Bronchial epithelial cell (primary cell): ENCODE data around the gene AMMECR1. TPM values are rescaled to one million over a fixed set of nuclear protein-coding genes. Genes with fewer than 3 reads are reported as not detected.
A peak's percentile ranks its signal among the peaks of the same experiment; 100 is the strongest.

Source experiments
- DNase-seq: peaks from one replicate; pipeline ENCODE4 v3.0.0-alpha.2; 2010; ENCODE audit warnings: low read depth
- FAIRE-seq: peaks from 2 replicates; lab custom pipeline; 2011; peaks lifted over from hg19 to GRCh38; lab: Jason Lieb, UNC
- H3K27me3 ChIP-seq: 2 replicates; pipeline ENCODE4 v1.5.1; 2011; ENCODE audit warnings: low read length; ENCODE audit not compliant: control insufficient read depth, insufficient read depth
- H3K36me3 ChIP-seq: 2 replicates; pipeline ENCODE4 v1.5.1; 2011; ENCODE audit warnings: low read length; ENCODE audit not compliant: control insufficient read depth, insufficient read depth
- H3K4me3 ChIP-seq: 2 replicates; pipeline ENCODE4 v1.5.1; 2011; ENCODE audit warnings: mild to moderate bottlenecking, low read depth, low read length, control low read depth
- total RNA-seq: library from RNA; depleted of rRNA; stranded (reverse); fragments of >200 nt; gene quantifications from 2 replicates; pipeline ENCODE4 v1.2.1, GENCODE V29; 2014
- TF ChIP-seq, protein P1 (sequence below): IDR thresholded peaks from 2 replicates; pipeline ENCODE4 v1.5.1; 2011; ENCODE audit warnings: mild to moderate bottlenecking, moderate library complexity, low read length, control low read depth, inconsistent platforms; ENCODE audit not compliant: insufficient read depth, severe bottlenecking

The AMMECR1 gene
- total RNA-seq, 1 donor from 2014 or later = 19.0 TPM

- DNase-seq (no peak), FAIRE-seq (peak; percentile 93)
- Histone ChIP-seq H3K27me3 (no peaks in the 10 kb centered on the region), H3K4me3 (no peak overlapping the region), H3K36me3 (no peaks in the 10 kb centered on the region)
- TF ChIP-seq, protein P1, sequence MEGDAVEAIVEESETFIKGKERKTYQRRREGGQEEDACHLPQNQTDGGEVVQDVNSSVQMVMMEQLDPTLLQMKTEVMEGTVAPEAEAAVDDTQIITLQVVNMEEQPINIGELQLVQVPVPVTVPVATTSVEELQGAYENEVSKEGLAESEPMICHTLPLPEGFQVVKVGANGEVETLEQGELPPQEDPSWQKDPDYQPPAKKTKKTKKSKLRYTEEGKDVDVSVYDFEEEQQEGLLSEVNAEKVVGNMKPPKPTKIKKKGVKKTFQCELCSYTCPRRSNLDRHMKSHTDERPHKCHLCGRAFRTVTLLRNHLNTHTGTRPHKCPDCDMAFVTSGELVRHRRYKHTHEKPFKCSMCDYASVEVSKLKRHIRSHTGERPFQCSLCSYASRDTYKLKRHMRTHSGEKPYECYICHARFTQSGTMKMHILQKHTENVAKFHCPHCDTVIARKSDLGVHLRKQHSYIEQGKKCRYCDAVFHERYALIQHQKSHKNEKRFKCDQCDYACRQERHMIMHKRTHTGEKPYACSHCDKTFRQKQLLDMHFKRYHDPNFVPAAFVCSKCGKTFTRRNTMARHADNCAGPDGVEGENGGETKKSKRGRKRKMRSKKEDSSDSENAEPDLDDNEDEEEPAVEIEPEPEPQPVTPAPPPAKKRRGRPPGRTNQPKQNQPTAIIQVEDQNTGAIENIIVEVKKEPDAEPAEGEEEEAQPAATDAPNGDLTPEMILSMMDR = no peak
These were observed 129.0 kb downstream of the AMMECR1 start for GRCh38 chrX:110188701-110189558.

DNA sequence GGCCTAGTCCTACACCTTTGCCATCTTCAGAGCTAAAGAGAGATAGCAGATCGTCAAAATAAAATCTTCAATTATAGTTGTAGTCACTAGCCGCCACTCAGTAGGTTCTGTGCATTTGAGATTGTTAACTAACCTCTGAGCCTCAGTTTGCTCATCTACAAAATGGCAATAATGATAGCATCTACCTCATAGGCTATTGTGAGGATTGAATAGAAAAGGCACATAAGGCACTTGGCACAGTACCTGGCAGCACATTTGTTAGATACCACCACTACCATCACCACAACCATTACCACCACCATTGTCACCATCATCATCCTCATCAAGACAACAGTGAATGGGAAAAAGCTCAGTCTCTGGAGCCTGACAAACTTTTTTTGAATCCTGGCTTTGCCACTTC, 134.6 kb downstream of the AMMECR1 start:
- Histone ChIP-seq H3K36me3 (no peaks in the 10 kb centered on the region), H3K27me3 (no peaks in the 10 kb centered on the region), H3K4me3 (no peak overlapping the region)
- no peak for DNase-seq
- no peak for FAIRE-seq
- TF ChIP-seq, protein P1 = no peak

GRCh38 chrX:110182865-110183264, 135.0 kb downstream of the AMMECR1 start:
- DNase-seq (no peak), FAIRE-seq (no peak)
- TF ChIP-seq, protein P1 = no peak
- Histone ChIP-seq H3K4me3 (no peak overlapping the region), H3K36me3 (no peaks in the 10 kb centered on the region), H3K27me3 (no peaks in the 10 kb centered on the region)

DNA sequence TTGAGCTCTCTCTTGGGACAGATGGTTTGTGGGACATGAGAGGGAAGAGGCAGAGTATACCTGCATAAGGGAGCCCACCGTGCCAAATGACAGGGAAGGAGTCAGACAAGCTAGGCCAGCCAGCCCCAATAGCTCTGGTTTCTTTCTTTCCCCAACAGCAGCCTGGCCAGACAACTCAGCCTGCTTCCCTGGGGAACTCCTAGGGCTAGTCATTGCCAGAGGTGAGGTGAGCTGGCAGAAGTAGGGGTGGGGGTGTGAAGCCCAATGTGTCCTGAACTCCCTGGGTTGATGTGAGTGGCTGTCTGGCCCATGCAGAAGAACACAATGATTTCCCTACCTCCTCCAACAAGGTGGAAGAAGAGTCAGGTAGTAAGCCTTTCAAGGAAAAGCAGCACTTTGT, 135.5 kb downstream of the AMMECR1 start:
- H3K36me3 ChIP-seq = no peaks in the 10 kb centered on the region
- no peak overlapping the region for H3K4me3 ChIP-seq
- peak; percentile 53 for DNase-seq
- FAIRE-seq = peak; percentile 68
- TF ChIP-seq, protein P1 = no peak
- no peaks in the 10 kb centered on the region for H3K27me3 ChIP-seq

- DNase-seq (no peak), FAIRE-seq (no peak)
- TF ChIP-seq, protein P1 = no peak
- H3K27me3 ChIP-seq = no peaks in the 10 kb centered on the region
- H3K36me3 ChIP-seq = no peaks in the 10 kb centered on the region
- H3K4me3 ChIP-seq = no peak overlapping the region
These were observed 136.3 kb downstream of the AMMECR1 start for GRCh38 chrX:110181459-110182137.
